ENCODE results near the gene C19orf38.
"Not testable (repeated sequence)": the region's sequence is repeated elsewhere in the genome, so short reads cannot be mapped to it uniquely, and the experiment has no call there.

C19orf38 gene

DNA sequence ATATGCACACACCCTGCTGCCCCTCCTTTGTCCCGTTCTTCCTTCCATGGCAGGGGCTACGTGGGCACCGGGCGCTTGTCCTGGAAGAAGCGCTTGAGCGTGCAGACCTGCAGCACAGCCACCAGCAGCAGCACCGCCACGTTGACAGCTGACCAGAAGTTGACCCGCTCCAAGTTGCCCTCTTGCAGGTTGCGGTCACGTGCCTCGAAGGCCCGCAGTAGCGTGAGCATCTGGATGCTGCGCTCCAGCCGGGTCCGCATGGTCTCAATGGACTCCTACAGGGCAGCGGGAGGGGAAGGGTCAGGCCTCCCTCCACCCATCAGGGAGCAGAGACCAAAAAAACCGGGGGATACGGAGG lies 15.3 kb upstream of the C19orf38 start:
- H3K27ac ChIP-seq: no peak overlapping the region
- TF ChIP-seq, protein P1, sequence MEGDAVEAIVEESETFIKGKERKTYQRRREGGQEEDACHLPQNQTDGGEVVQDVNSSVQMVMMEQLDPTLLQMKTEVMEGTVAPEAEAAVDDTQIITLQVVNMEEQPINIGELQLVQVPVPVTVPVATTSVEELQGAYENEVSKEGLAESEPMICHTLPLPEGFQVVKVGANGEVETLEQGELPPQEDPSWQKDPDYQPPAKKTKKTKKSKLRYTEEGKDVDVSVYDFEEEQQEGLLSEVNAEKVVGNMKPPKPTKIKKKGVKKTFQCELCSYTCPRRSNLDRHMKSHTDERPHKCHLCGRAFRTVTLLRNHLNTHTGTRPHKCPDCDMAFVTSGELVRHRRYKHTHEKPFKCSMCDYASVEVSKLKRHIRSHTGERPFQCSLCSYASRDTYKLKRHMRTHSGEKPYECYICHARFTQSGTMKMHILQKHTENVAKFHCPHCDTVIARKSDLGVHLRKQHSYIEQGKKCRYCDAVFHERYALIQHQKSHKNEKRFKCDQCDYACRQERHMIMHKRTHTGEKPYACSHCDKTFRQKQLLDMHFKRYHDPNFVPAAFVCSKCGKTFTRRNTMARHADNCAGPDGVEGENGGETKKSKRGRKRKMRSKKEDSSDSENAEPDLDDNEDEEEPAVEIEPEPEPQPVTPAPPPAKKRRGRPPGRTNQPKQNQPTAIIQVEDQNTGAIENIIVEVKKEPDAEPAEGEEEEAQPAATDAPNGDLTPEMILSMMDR (conservative IDR thresholded peaks at IDR 0.05): no peak

GRCh38 chr19:10835089-10835753 lies 13.0 kb upstream of the C19orf38 start:
- H3K27ac ChIP-seq: peak overlapping the region; percentile 93
- TF ChIP-seq, protein P1 (conservative IDR thresholded peaks at IDR 0.05): no peak

GRCh38 chr19:10835754-10836478 lies 12.3 kb upstream of the C19orf38 start, which contains the start of gene TMED1:
TSS of gene TMED1 (minus strand) at chr19:10836212. CDS start at chr19:10836191, 21 bp downstream.
- TF ChIP-seq, protein P1 (conservative IDR thresholded peaks at IDR 0.05): no peak

DNA sequence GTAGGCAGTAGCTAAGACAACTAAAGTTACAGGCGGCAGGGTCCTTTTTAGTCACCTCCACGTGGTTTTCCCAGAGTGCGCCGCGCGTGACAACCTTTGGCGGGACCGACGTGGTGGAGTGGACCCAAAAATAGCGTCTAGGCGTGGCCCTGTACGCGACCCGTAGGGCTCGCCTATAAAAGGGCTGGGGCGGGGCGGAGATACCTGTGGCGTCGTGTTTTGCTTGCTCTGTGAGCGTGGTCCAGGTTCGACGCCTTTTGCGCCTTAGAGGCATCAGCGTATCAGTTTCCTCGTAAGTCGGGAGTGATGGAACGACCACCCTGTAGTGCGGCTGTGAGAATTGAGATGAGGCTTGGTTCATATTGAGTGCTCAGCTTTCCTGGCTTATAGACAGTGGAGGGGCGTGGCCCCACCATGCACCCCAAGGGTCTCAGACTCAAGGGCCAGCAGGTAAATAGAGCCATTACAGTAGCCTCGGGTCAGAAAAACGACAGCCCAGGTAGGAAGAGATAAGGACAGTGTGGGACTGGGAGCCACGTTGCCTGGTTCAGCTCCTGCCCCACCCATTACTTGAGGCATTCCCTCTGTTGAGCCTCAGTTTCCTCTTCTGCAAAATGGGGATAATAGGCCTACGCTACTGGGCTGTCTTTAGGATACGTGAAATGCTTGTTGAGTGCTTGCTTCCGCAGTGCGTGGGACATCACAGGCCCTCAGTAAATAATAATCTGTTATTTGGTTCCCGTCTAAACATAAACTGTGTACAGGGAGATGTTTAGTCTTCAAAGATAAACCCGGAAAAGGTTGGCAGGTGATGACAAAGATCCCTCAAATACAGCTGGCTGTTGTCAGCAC lies 11.5 kb upstream of the C19orf38 start:
- TF ChIP-seq, protein P1 (conservative IDR thresholded peaks at IDR 0.05): no peak
- peak overlapping the region; percentile 93 for H3K27ac ChIP-seq

More at GRCh38 chr19:10835754-10836478, 12.3 kb upstream of the C19orf38 start, which contains the start of gene TMED1:
- peak within 1 kb of the TSS; percentile 93 for H3K27ac ChIP-seq

DNA sequence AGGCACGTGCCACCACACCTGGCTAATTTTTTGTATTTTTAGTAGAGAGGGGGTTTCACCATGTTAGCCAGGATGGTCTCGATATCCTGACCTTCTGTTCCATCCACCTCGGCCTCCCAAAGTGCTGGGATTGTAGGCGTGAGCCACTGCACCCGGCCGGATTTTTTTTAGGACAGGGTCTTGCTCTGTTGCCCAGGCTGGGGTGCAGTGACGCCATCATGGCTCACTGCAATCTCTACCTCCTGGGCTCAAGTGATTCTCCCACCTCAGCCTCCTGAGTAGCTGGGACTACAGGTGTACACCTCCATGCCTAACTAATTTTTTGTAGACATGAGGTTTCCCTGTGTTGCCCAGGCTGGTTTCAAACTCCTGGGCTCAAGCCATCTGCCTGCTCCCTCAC lies 10.6 kb upstream of the C19orf38 start:
- H3K27ac ChIP-seq: not testable (repeated sequence)

DNA sequence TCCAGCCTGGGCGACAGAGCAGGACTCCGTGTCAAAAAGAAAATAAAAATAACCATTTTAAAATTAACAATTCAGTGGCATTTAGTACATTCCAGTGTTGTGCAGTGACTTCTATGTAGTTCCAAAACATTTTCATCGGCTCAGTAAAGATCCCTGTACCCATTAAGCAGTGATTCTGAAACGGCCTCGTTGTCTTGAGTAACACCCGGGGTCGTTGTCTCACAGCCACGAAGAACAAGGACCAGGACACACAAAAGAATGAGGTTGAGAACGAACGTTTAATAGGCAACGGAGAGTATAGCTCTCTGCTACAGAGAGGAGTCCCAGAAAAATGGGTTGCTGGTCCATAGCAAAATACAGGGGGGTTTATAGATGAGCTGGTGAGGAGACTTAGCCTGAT lies 9.8 kb upstream of the C19orf38 start:
- TF ChIP-seq, protein P1 (conservative IDR thresholded peaks at IDR 0.05): no peak
- H3K27ac ChIP-seq: no peak overlapping the region

GRCh38 chr19:10839114-10840050 lies 8.8 kb upstream of the C19orf38 start:
- no peak overlapping the region for H3K27ac ChIP-seq
- TF ChIP-seq, protein P1 (conservative IDR thresholded peaks at IDR 0.05): no peak
